NCI-H1930 (cell line): ENCODE data around the gene LAYN.

Source experiments
- DNase-seq, 2 experiments: peaks; one replicate each; lab custom pipeline; 2025; lab: John Stamatoyannopoulos, UW

The LAYN gene

DNA sequence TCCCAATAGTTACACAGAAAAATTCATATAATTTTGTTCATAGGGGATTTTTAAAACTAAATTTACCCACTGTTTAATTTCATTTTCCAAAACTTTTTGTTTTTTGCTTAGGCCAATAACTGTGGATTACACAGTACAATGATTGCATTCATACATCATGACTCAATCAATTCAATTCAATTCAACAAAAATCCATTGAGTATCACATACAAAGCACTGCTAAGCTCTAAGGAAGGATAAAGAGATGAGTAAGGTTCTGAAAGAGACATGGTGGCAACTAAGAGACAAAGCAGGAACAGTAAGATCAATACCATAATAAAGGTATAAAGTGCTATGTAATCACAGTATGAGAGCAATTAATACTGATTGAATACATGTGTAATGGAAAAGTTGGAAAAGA is 9.4 kb upstream of the LAYN start:
- DNase-seq: no peak

DNA sequence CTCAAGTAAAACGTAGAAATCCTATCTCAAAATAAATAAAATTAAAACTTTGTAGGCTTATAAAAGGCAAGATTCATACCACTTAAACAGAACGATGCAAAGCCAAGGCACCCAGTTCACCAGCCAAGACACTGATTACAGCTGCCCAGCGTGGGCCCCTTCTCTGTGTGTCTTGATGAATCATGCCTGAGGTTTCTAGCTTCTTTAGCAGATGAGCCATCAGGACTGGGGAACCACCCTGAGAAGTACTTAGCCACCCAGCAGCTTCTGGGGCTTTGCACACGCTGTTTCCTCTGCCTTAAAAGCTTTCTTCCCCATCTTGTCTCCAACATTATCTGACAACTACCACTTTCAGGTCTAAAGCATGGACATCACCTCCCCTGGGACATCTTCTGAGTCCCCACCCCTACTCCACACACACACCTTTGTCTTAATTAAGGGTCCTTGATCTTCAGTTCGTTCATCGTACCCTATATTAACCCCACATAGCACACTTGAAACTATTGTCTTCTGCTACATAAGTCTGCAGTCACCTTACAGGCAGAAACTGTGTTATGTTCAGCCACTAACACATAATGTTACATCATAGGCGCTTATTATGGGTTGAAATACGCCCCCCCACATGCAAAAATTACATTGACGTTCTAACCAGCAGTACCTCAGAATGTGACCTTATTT is 8.7 kb upstream of the LAYN start:
- DNase-seq: no peak

DNA sequence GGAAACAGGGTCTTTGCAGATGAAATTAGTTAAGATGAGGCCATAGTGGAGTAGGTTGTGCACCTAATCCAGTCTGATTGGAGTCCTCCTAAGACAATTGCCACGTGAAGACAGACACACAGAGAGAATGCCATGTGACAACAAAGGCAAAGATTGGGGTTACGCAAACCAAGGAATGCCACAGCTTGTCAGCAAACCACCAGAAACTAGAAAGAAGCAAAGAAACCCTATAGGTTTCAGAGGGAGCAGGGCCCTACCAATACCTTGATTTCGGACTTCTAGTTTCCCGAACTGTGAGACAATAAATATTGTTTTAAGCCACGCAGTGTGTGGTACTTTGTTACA is 8.2 kb upstream of the LAYN start:
- DNase-seq: no peak

DNA sequence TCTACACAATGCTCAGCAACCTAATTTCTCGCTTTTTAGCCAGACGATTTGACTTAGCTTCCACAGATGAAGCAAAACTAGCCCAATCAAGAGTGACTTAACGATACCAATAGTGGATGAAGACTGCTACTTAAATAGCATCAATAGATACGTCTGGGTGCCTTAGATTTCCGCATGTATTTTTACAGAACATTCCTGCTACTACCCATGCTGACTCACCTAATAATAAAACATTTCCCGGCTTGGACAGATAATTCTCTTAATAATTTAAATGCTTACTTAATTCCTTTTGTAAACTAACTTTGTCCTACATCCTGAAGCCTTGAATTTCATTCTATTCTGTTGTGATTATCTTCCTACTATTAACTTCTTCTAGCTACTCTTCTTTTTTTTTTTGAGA is 5.2 kb upstream of the LAYN start:
- no peak for DNase-seq

DNA sequence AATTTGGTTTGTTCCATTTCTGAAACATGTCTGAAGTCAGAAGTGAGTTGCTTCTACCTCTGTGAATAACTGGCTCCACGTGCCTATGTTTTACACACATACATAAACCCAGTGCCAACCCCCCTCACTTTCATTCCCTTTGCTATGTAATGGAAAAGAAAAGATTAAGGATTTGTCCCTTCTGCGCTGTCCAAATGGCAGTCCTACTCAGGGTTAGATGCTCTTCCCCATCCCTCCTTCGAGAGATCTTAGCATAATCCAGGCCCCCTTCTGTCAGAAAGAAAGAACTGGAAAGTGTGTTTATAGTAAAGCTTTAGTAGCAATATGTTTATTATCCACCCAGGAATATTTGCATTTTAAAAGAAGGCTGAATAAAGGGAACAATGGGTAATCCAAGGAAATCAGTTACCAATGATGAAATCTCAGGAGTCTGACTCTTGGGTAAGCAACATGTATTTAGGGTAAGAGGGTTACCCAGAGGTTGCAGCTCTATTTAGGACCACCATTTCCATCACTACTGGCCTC is 3.1 kb upstream of the LAYN start:
- no peak for DNase-seq

DNA sequence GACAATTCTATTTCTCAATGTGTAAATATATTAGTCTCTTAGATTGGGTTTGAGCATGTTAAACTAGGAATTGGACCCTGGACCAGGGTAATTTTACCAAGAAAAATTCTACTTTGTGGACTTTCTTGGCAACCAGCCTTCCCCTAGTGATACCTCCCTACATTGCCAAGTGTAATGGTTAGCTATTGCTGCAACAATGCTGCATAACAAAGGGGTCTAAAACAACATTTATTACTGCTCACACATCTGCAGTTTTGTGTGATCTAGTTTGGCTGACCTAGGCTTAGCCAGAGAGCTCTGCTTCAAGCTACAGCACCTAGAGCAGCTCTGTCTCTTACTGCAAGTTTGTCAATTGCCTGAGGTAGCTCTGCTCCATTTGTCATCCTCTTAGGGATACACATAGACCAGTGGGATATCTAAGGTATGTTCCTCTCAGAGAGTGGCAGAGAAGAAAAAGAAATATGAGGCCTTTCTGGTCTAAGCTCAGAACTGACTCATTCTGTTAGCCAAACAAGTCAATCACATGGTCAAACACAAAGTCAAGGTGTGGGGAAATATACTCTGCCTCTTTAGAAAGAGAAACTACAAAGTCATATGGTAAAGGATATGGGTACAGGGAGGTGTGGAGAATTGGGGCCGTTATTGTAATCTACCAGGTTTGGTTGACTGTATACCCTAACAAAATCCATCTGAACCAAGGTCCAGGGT is 2.0 kb upstream of the LAYN start:
- DNase-seq: no peak

DNA sequence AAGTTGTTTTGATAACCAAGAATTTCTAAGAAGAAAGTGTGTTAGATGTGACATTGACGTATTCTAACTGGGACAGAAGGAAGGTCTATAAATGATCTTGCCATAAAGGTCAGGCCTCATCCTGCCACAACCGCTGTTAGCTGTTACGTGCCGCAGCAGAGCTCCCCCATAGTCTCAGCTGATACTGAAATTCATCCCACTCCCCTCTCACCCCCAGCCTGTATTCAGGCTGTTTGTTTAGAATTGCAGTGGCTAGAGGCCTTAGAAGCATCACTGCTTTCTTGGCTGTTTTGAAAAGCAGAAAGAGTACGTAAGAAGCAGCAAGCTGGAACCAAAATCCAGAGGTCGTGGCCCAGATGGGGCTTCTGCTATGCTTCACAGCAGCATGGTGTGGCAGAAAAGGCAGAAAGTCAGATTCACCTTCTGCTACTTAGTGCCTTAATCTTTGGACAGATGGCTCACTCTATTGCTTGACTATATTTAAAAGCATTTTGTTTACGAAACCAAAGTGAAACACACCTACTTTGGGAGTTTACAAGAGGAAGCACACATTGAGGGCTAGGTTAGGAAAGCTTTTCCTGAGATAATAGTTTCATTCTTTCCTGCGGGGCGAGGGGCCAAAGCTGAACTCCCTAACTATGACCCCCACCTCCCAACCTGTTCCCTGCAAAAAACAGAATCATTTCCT is 950 bp upstream of the LAYN start:
- no peak for DNase-seq

DNA sequence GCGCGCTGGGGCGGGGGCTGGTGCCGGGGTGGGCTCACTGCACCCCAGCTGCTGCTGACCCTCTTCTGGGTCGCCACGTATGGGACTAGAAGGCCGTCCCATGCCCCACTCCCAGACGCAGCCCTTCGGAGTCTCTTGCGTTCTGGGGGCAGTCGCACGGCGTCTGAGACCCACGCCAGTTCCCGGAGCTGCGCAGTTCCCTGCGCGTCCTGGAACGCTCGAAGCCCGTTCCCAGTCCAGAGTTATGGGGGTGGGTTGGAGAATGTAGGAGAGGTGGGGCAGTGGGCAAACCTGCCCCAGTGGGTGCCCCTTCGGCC is 375 bp downstream of the LAYN start:
- no peak for DNase-seq

DNA sequence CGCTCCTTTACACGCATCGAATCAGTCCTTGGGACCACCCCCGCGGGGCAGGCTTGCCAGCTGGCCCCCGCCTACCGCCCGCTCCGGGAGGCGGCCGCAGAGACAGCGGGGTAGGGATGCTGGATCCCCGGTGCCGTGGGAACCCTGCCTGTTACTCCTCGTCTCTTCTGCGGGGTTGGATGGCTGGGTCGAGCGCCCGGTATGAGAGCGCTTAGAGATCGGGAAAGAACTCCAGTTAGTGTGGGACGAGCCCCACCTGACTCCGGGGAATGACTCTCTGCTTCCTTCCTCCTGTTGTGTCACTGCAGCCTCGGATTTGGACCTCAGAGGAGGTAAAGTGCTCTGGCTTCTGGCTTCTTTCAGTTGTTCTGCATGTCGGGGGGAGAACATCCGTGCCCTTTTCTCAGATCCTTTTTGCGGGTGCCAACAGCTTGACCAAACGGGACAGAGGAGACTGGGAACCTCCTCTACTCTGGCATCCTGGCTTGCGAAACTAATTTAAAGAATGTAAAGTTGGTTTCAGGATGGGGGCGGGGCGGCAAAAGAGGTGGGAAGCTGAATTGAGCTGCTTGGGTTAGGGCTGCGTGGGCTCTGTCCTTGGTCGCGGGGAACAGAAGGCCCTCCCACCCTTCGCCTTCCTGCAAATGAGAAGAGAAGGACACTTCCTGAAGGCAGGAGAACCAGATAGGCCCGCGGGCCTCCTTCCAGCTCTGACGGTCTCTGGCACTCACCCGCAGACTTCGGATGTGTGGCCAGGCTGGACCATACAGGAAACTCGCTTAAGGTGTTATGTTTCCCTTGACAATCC is 938 bp downstream of the LAYN start:
- no peak for DNase-seq

DNA sequence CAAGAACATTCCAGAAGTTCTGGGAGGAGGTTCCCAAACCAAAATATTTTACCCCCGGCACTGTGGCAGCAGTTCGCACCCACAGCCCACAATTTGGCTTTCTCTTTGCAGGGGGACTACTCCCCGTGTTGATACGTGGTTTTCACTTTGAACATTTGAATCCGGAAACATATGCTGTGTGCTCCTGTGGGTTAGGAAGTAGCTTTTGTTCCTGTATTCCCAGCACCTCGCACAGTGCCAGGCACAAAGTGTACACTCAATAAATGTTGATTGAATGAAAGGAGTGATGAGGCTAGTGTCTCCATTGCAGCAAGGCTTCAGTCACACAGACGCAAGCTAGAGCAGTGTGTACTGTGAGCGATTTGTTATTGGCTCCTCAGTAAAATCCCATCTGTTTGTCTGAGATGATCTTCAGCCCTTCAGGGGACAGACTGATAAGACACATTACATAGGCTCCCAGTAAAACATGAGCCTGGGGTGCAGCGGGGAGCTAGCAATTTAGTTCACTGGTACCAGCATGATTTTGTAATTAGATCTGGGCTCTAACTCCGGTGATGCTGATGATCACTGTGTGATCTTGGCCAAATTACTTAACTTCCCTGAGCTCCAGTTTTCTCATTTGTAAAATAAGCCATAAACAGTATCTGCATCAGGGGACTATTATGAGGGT is 2.2 kb downstream of the LAYN start:
- DNase-seq: no peak

DNA sequence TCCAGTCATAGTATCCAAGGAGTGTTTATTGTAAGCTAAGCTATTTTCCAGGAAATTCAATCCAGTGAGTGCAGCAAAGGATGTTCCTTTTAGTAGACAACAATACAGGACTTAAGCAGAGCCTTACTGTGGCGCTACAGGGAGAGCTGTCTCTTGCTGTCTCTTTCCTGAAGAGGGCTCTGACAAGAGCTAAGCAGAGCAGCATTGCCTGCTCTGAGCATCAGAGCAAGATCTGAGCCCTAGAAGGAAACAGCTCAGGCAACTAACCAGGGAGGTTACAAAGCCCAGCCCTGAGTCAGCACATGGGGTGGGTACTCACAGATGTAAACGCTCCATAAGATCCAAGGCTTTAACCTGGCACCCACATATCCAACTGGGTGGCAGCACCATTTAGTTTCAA is 8.0 kb downstream of the LAYN start:
- no peak for DNase-seq

DNA sequence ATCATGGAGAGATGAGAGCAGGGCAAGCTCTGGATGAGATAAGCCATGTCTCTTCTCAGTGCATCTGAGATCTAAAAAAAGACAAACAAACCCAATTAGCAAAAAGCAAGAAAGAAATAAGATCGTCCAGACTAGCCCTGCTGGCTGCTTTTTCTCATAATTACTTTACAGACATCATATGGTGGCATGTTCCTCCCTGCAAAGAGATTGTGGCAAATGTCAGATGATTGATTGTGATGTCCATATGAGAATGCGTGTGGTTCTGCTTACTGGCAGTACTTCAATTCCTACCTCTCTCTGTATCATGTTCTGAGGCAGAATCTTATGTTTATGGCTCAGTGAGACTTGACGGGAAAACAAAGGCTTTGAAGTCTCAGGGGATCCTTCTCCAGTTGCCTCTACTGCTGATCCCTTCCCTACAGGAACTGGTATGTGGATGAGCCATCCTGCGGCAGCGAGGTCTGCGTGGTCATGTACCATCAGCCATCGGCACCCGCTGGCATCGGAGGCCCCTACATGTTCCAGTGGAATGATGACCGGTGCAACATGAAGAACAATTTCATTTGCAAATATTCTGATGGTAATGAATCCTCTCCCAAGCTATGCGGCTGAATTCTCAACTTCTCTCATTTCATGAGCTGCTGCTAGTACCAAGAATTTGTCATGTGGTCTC is 8.8 kb downstream of the LAYN start:
- DNase-seq: no peak

DNA sequence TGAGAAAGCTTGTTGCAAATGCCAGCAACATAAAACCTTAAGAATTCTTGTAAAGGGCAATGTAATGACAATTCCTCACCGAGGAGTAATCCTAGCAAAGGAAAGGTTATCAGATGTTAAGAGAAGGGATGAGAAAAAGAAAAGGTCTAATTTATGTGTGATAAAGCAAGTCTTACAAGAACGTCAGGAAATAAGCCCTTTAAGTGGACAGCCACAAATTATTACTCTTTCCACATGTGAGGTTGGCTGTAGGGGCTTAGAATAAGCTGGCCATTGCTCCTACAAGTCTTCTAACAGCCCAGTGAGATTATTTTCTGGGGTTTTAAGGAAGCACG is 9.3 kb downstream of the LAYN start:
- no peak for DNase-seq

DNA sequence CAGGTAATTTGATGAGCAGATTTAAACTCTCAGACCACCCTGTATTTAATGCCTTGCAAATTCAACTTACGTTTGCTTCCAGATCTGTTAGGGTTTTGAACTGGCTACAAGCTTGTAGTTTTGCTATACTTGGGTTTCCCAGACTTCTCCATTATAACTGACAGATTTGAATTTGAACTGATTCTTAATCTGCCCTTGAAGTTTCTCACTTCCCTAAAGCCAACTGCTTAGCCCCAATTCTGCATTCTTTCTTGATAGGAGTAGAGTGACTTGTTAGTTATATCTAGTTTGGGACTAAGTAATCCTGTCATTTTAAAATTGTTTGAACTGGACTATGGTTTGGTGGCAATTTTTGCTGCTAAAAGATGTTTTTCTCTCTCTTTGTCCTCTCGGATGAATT is 9.7 kb downstream of the LAYN start:
- no peak for DNase-seq

DNA sequence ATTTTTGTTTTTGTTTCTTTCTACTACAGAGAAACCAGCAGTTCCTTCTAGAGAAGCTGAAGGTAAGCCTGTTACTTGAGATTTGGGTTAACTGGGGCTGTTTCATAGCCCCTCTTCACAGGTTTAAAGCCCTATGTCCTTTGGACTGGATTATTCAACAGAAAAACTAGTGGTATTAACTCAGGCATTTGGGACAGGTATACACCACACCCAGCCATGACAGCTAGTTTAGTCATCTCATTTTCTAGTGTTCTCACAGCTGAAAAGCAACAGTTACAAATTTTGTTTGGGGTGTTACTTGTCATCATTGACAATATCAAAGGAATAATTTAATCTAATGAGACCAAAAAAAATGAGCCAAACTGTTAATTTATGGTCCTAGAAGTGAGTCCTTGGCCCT is 14.0 kb downstream of the LAYN start:
- DNase-seq: no peak

DNA sequence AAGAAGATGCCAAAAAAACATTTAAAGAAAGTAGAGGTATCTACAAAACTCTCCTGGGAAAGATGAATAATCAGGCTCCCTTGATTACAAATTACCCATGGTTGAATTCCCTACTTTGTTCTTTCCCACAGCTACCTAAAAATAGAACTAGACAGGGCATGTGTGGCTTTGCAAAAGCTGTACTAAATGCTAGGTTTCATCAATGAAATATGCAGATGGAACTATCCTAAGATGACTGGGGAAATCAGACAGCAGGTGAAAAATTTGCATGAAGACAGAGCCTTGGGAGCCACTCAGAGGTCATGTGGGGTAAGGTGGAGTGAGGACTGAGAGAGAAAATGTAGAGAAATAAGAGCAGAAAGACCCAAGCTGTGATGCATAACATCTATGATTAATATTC is 14.7 kb downstream of the LAYN start:
- no peak for DNase-seq

DNA sequence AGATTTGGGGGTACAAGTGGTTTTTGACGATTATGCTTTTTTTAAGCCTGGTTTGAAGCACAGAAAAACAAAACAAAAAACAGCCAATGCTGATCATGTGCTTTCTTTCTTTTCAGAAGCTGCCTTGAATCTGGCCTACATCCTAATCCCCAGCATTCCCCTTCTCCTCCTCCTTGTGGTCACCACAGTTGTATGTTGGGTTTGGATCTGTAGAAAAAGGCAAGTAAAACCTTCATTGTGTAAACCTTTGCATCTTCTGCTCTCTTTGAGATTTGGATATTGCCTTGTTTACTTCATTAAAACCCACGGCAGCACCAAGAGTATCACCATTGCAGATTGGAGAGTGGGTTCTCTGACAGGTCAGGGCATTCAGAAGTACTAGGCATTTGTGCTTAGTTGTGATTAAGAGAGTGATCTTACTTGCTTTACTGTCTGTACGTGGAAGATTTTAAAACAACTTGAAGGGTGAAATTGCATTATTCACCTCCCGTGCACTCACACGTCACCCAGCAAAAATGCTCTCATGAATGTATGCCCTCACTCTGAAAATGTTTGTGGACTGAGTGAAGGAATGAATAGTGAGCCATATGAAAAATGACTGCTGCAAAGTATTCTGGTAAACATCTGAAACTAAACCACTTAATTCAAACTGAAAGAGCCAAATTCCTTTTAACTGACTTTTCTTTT is 17.0 kb downstream of the LAYN start:
- no peak for DNase-seq

DNA sequence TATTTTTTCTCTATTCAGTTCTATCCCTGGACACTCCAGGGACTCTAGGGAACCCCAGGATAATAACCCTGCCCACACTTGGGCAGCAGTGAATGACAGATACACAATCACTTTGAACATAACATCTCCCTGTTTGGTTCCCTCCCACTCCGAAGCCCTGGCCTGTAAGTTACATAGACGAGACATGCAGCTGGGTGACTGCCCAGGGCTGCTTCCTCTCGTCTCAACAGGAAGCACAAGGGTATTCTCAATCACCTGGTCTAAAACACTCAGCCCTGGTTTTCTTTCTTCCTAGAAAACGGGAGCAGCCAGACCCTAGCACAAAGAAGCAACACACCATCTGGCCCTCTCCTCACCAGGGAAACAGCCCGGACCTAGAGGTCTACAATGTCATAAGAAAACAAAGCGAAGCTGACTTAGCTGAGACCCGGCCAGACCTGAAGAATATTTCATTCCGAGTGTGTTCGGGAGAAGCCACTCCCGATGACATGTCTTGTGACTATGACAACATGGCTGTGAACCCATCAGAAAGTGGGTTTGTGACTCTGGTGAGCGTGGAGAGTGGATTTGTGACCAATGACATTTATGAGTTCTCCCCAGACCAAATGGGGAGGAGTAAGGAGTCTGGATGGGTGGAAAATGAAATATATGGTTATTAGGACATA is 19.4 kb downstream of the LAYN start:
- DNase-seq: no peak

DNA sequence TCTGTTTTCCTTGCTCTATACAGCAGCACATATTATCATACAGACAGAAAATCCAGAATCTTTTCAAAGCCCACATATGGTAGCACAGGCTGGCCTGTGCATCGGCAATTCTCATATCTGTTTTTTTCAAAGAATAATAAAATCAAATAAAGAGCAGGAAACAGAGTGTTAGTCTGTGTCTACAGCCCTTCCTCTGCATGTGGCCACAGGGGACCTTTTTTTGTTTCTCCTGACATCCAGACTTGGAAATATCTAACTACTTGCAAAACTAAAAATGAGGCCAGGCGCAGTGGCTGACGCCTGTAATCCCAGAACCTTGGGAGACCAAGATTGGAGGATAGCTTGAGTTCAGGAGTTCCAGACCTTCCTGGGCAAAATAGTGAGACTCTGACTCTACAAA is 20.3 kb downstream of the LAYN start:
- no peak for DNase-seq

DNA sequence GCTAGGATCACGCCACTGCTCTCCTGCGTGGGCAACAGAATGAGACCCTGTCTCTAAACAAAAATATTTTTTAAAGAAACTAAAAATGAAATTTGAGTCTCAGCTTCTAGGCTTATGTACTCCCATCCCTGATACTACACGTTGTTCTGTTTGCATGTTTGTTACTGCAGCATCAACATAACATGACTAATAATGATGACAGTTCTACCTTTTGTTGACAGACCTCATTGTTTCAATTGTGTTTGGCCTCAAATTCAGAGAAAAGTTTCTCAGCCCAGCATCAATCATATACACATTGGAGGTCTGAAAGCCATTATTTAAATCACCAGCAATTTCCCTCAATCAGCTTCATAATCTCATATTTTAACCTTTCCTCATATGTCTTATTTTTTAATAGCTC is 20.8 kb downstream of the LAYN start:
- no peak for DNase-seq
